Measurements from ENCODE around the gene PPM1B.

Gene PPM1B

GRCh38 chr2:44167311-44167907 is 1.3 kb upstream of the PPM1B start:
- POLR2A ChIA-PET, result interaction anchor here (0.9 to 2.0 kb wide), 5 partner anchors 10 to 194 kb away, joined by 3 to 12 read pairs (median 5); partner anchors contain the start of genes CAMKMT and PREPL
- CTCF ChIA-PET, result interaction anchor here (1.0 kb wide), 1 partner anchor 123 kb away, joined by 3 read pairs; no protein-coding TSS in a partner anchor
- no peak for TF ChIP-seq EGR2 (tag by site-specific recombination; IDR thresholded peaks at IDR 0.05; ENCODE audit: low read depth)
- 0 out of 2 replicates have a peak, but pooled peaks have one; percentile 21 for TF ChIP-seq ZNF398 (tag by site-specific recombination; IDR thresholded peaks at IDR 0.05)
- no peak for TF ChIP-seq ZBTB7A (tag by site-specific recombination; IDR thresholded peaks at IDR 0.05; ENCODE audit: low read depth)
- no peak for TF ChIP-seq ZNF654 (tag by site-specific recombination; IDR thresholded peaks at IDR 0.05; ENCODE audit: low read depth)
- TF ChIP-seq ZNF626 (tag by site-specific recombination; IDR thresholded peaks at IDR 0.05), result no peak
- TF ChIP-seq SALL2 (tag by site-specific recombination; IDR thresholded peaks at IDR 0.05; ENCODE audit: borderline replicate concordance), result no peak
- TF ChIP-seq ZNF416 (tag by site-specific recombination; IDR thresholded peaks at IDR 0.05), result no peak
- TF ChIP-seq TRIM28 (IDR thresholded peaks at IDR 0.05; ENCODE audit: borderline replicate concordance, low read length), result 0 out of 2 replicates have a peak, but pooled peaks have one; percentile 17
- TF ChIP-seq SCRT2 (tag by site-specific recombination; IDR thresholded peaks at IDR 0.05), result no peak
- no peak for TF ChIP-seq KLF8 (tag by site-specific recombination; IDR thresholded peaks at IDR 0.05)
- no peak for TF ChIP-seq BCL11A (tag by site-specific recombination; IDR thresholded peaks at IDR 0.05; ENCODE audit: low read depth)
- no peak for TF ChIP-seq ZNF302 (tag by site-specific recombination; IDR thresholded peaks at IDR 0.05; ENCODE audit: low read depth)
- TF ChIP-seq ZNF560 (tag by site-specific recombination; IDR thresholded peaks at IDR 0.05; ENCODE audit: borderline replicate concordance), result no peak
- TF ChIP-seq ZNF157 (tag by site-specific recombination; IDR thresholded peaks at IDR 0.05), result no peak
- TF ChIP-seq ZFP41 (tag by site-specific recombination; IDR thresholded peaks at IDR 0.05; ENCODE audit: borderline replicate concordance), result no peak
- TF ChIP-seq CTCF (tag by site-specific recombination; IDR thresholded peaks at IDR 0.05), result no peak; the same call in 1 of the 2 replicates
- no peak for TF ChIP-seq ZNF660 (tag by site-specific recombination; IDR thresholded peaks at IDR 0.05)
- no peak for TF ChIP-seq ZNF202 (tag by site-specific recombination; IDR thresholded peaks at IDR 0.05; ENCODE audit: borderline replicate concordance)
- no peak for TF ChIP-seq ZNF561 (tag by site-specific recombination; IDR thresholded peaks at IDR 0.05; ENCODE audit: borderline replicate concordance)
- TF ChIP-seq ZNF768 (tag by site-specific recombination; IDR thresholded peaks at IDR 0.05), result no peak
- no peak for TF ChIP-seq ZNF155 (tag by site-specific recombination; IDR thresholded peaks at IDR 0.05)
- TF ChIP-seq ZNF639 (tag by site-specific recombination; IDR thresholded peaks at IDR 0.05), result no peak
- no peak for TF ChIP-seq INSM2 (tag by site-specific recombination; IDR thresholded peaks at IDR 0.05)
- peak; percentile 61 for TF ChIP-seq SETDB1 (IDR thresholded peaks at IDR 0.05; ENCODE audit: insufficient read length, low read length)
- TF ChIP-seq ZNF19 (tag by site-specific recombination; IDR thresholded peaks at IDR 0.05; ENCODE audit: low read depth), result no peak
- TF ChIP-seq ZNF148 (tag by site-specific recombination; IDR thresholded peaks at IDR 0.05; ENCODE audit: borderline replicate concordance), result no peak
- no peak for TF ChIP-seq ZNF555 (tag by site-specific recombination; conservative IDR thresholded peaks at IDR 0.05)

More at GRCh38 chr2:44167311-44167907, 1.3 kb upstream of the PPM1B start:
- H3K4me3 ChIP-seq (ENCODE audit: low read depth, low read length), result peak overlapping the region; percentile 58
- peaks cover 2% of the 10 kb centered on the region; the same call in 1 of the 2 replicates for H3K4me1 ChIP-seq (ENCODE audit: control insufficient read depth, insufficient read depth, low read length)
- peak overlapping the region; percentile 79 for H3K27ac ChIP-seq (ENCODE audit: extremely low read depth, low read depth, low read length)
- no peaks in the 10 kb centered on the region; a peak in 1 of 3 replicates for H3K36me3 ChIP-seq (ENCODE audit: control insufficient read depth in 2 of 2, insufficient read depth in 1 of 2, low read length in 2 of 2)
- H3K9me3 ChIP-seq (ENCODE audit: control insufficient read depth, insufficient read depth, low read depth, low read length), result no peaks in the 10 kb centered on the region
